HG03175 (cell line): ENCODE data around the gene OR1D5.
"Not testable (repeated sequence)": the region's sequence is repeated elsewhere in the genome, so short reads cannot be mapped to it uniquely, and the experiment has no call there.

ENCODE experiments used
- ATAC-seq: cut with Tn5 transposase; IDR thresholded peaks from one replicate; pipeline ENCODE4 v1.9.1; 2021; ENCODE audit warnings: mild to moderate bottlenecking, moderate library complexity; ENCODE audit not compliant: unreplicated experiment

Gene OR1D5

DNA sequence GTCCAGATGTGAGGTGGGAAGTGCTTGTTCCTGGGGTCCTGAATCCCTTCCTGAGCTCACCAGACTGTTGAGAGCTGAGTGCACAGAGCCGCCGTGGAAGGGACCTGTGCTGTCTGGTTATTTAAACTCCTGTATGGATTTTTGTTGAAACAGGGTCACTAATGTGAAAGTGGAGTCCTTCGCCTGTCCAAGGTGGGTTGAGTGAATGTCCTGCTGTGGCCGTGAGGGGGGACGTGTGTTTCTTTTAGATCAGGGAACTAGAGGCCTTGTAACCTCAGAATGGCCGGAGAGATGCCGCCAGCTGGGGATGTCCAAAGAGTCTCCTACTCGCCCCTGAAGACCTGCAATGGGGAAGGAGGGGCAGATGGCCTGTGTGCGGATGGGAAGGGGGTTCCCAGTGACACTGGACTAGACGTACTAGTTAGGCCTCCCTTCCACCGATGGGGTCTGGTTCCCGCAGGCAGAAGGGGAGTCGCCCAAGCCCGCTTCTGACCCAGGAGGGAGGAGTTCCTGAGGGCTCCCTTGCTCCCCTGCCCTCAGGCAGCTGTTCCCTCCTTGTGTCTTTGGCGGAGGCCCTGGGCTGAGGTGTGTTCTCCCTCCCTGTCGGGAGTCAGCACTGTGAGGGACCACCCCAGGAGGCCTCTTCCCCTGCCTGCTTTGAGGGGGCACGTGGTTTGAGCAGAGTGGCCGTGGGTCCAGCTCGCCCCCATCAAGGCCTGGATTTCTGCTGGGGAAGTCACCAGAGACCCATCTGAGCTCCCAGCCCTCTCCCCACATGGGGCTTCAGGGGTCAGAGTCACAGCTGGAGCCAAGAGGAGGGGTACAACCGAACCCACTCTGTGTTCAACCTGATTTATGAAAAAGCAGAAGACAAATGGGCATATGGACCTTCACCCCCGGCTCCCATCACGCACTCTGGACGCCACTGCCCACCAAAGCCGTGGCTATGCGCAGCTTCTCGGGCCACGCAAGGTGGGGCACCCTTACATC is 30.9 kb downstream of the OR1D5 start:
- ATAC-seq = no peak

DNA sequence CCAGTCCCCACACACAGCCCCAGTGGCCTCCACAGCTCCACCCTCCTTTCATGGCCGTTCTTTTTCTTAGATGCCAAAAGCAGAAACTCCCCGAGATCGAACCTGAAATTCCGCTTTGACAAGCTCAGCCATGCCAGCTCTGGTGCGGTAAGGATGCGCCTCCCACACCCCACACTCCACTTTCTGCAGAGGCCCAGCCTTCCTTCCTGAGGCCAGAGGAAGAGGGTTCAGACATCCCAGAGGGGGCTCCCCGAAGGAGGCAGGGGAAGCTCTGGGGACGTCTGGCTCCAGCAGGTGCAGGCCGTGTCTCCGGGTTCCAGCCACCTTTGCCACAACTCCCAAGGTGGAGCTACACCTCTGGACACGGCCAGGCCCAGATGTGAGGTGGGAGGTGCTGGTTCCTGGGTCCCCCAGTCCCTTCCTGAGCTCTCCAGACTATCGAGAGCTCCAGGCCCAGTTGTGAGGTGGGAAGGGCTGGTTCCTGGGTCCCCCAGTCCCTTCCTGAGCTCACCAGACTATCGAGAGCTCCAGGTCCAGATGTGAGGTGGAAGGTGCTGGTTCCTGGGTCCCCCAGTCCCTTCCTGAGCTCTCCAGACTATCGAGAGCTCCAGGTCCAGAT is 32.4 kb downstream of the OR1D5 start:
- not testable (repeated sequence) for ATAC-seq

DNA sequence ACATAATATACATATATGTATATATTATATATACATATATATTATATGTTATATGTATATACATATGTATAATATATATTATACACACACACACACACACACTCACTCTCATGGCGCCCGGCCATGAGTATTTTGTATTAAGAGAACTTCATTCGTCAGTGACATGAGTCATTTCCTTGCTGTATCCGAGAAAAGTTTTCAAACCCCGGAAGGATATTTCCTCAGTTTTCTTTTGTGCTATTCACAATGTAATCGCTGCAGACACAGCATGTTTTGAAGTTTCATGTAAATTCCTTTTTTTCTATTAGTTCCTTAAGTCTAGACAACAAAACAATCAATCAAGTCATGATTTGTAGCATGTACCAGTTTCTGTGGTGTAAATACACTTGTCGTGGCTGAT is 33.3 kb downstream of the OR1D5 start:
- ATAC-seq = no peak

DNA sequence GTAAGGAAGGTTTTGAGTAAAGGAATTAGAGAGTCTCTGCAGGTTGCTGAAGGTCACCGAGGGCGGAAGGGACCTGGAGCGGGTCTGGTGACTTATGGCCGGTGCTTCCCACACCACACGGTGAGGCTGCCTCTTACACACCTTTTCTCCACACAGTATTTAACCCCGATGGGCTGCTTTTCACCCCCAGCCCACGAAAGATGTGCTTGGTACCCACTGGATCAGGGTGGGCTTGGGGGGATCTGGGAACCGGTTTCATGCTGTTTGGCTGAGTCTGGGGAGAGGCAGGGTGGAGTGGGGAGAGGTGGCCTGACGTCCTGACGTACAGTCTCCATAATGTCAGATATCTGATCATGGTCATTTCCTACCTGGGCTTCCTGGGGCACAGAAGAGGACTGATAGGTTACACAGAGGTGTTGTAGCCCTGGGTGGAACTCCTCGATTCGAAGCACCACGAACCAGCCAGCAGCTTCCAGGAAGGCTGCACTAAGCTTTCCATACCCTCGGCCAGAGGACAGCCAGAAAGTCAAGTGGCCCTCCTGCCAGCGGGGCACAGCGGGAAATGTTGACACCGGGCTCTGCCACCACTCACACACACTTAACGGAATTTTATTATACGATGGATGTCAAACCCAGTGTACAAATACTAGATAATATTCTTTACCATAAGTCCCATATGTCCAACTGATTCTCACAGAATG is 34.0 kb downstream of the OR1D5 start:
- no peak for ATAC-seq

DNA sequence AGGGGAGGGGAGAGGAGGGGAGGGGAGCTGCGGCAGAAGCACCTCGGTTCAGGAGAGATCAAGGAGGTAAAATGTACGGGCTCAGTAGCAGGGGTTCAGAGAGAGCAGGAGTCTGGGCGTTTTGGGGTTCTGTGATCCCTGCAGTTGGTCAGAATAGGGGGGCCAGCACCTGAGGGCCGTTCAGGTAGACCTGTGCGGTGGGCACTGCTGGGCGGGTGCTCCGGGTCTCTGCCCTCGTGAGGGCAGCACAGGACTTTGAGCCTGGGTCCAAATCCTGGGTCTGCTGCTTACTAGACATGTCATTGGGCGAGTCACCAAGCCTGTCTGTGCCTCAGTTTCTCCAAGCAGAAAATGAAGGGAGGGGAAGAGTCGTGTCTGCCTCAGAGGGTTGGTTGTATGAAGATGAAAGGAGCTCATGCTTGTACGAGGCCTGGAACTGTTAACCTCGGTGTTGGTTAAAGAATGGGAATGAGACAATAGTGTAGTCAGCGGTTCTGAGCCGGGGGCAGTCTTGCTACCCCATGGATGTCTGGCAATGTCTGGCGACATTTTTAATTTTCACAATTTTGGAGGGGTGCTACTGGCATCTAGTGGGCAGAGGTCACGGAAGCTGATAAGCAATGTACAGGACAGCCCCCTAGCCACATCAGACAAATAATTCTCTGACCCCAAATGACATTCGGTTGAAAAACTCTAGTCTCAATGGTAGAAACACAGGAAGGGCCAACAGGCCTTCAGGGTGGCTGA is 35.4 kb downstream of the OR1D5 start:
- ATAC-seq = no peak

DNA sequence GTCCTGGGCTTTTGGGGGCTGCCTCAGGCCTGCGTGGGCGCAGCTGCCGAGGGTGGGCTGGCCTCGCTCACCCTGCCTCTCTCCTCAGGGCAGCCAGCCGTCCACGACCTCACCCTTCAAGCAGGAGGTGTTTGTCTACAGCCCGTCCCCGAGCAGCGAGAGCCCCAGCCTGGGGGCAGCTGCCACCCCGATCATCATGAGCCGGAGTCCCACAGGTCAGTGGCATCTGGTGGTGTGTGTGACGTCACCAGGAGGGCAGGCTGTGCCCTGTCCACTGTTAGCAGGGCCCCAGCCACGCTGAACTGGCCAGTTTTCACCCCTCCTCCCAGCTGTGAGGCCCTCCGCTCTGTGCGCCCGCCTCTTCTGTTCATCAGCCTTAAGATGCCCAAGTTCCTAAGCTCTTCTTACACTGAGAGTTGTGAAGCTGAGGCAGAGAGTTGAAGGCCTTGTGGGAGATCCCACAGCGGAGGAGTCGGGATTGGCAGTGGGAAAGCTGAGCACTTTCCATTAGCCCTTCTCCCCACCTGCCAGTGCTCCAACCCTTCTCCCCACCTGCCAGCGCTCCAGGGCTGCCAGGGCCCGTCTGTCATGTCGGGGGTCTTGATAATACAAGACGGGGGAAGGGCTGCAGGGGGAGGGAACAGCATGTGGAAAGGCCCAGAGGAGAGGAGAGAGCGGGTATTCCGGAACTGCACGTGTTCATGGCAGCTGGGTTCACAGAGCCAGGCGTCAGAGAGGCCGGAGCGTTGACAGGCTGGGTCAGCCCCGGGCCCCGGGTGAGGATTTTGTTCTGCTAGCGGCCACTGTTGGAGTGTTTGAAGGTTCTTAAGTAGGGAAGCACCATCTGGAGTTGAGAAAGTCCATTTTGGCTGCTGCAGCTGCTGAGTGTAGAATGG is 36.3 kb downstream of the OR1D5 start:
- no peak for ATAC-seq

DNA sequence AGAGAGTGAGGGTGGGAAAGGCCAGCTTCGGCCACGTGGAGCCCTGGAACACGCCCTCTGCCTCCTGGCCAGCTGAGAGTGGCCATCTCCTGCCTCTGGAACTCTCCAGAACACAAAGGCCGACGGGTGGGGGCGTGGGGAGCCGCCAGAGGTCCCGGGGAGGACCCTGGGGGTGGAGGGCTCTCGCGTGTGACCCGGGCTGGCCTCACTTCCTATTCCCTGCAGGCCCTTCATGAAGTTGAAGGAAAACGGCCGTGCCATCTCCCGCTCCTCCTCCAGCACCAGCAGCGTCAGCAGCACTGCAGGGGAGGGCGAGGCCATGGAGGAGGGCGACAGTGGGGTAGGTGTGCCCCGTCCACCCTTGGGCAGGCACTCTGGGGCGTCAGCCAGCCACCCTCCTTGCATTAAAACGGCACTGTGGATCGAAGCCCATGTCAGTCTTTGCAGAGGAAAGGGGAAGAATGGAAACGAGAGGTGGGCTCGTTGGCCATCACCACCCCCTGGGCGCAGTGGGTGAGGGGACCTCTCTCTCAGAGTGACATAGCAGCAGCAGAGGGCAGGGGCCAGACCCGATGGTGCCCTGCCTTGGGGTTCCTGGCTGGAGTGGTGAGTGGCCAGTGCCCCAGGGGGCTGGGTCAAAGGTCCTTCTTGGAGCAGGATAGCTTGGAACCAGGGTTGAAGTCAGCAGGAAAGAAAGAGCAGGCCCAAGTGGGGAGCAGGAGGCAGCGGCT is 37.1 kb downstream of the OR1D5 start:
- ATAC-seq = no peak

DNA sequence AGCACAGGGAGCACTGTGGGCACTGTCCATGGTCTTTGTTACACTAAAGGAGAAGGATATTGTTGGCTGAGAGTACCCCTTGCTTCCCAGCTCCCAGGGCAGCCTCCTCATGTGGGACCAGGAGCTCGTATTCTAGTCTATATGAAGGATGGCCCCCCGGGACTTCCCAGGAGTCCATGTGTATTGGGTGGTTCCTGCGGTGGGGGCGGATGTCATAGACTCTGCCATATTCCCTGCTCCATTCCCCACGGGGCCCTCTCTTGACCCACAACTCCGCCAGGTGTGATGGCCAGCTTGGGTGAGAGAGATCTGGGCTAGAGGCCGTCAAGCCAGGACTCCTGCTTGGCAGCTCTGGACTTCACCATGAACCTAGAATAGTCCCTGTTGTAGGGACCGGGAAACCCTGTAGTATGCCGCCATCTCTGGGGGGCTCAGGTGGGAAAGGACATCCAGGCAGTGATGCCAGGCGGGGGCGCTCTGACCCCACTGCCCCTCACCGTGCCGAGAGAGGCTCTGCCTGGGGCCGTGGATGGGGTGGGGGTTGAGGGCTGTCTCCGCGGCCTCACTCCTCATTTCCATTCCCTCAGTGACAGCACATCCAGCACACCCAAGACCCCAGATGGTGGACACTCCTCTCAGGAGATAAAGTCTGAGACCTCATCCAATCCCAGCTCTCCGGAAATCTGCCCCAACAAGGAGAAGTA is 37.8 kb downstream of the OR1D5 start:
- no peak for ATAC-seq

DNA sequence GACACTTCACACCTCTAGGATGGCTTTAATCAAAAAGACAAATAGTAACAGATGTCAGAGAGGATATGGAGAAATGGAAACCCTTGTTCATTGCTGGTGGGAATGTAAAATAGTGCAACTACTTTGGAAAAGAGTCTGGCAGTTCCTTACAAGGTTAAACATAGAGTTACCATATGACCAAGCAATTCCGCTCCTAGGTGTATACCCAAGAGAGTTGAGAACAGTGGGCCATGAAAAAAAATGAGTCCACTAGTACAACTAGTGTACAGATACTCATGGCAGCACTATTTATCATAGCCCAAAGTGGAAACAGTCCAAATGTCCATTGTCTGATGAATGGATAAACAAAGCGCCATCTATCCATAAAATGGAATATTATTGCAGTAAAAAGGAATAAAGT is 39.1 kb downstream of the OR1D5 start:
- no peak for ATAC-seq

DNA sequence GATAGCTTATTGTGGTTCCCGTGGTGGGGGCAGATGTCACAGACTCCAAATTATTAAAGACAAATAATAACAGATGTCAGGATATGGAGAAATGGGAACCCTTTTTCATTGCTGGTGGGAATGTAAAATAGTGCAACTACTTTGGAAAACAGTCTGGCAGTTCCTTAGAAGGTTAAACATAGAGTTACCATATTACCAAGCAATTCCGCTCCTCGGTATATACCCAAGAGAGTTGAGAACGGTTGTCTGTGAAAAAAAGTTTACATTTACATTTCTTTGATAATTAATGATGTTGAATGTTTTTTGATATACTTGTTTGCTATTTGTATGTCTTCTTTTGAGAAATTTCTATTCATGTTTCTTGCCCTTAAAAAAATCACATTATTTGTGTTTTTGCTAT is 41.2 kb downstream of the OR1D5 start:
- ATAC-seq = no peak

DNA sequence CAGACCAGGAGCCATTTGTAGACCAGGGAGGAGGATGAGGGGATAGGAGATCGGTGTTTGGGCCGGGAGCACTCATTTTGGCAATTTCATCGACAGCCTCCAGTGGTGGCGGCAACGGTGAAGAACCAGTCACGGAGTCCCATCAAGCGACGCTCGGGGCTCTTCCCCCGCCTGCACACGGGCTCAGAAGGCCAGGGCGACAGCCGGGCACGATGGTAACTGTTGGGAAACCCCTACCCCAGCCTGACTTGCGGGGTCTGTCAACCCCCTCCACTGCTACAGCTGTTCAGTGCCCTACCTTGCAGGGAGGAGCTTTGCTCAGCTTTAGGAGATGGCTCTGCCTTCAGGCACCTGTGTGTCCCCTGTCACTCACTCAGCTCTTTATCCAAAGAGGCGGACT is 43.0 kb downstream of the OR1D5 start:
- no peak for ATAC-seq

DNA sequence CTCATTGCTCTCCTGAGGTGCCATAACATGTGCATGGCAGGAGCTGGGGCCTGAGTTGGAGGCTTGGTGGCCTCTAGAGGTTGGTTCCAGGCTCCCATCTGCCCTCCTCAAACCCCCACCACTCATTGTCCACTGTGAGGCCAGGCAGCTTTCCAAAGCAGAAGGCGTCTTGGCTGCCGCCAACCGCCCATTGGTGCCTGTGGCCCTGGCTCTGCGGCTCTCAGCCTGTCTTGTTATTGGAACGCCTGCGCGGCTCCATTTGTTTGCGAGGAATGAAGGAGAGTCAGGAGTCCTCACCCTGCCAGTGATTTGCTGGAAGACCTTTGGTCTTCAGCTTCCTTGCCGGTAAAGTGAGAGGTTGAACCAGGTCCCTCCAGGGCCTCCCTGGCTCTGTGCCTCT is 43.6 kb downstream of the OR1D5 start:
- ATAC-seq = no peak

DNA sequence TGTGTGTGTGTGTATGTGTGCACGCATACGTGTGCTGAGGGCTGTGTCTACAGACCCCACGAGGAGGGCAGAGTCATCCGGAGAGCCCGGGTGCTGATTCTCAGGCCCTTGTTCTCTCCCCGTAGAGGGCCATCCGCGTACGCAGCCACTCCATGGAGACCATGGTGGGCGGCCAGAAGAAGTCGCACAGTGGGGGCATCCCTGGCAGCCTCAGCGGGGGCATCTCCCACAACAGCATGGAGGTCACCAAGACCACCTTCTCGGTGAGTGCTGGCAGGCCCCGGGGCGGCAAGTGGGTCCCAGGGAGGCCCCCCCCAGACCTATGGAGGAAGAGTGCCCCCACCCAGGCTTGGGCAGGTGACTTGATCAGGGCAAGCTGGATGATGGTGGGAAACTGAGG is 45.5 kb downstream of the OR1D5 start:
- no peak for ATAC-seq

DNA sequence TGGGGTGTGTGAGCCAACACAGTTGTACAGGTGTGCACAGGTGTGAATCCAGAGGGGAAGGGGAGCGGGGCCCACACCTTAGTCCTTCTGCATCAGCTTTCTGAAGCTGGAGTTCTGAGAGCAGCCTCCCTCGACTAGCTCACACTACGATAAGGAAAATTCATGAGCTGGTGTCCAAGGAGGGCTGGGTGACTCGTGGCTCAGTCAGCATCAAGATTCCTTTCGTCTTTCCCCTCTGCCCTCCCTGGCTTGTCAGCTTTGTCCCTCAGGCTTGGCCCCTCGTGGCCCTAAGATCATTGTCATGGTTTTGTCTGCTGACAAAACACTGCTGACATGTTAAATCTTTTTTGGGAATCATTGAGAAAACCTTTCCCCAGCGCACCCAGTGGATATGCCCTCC is 47.5 kb downstream of the OR1D5 start:
- no peak for ATAC-seq

DNA sequence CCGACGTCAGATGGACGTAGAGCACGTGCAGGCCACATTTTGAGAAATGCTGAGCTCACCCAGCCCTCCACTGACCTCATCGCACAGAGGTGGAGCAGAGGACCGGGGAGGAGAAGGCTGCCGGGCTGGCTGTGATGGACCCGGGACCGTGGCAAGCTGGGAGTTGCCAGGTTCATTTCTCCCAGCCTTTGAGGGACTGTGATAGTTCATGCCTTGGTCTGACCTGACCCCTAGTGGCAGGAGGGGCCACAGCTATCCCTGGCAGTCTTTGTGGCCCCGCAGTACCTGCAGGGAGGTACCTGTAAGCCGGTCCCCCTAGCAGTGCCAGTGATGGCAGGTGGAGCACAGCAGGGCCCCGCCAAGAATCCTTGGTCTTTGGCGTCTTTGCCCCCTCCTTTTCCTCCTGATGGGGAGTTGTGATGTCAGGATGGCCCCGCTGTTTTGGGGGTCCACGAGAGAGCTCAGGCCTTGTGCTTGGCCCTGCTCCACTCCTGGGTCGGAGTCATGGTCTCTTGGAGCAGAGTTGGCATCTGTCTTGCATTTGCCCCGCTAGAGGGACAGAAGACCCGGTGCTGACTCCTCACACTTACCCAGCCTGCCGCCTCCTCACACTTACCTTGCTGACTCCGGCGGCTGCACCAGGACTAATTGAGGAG is 50.4 kb downstream of the OR1D5 start:
- no peak for ATAC-seq
